ENCODE results near the gene BEND6.
"Not testable (repeated sequence)": the region's sequence is repeated elsewhere in the genome, so short reads cannot be mapped to it uniquely, and the experiment has no call there.

Gene BEND6

GRCh38 chr6:56984361-56984760 is 29.5 kb downstream of the BEND6 start:
- DNase-seq (ENCODE audit: low read depth in 3 of 3): no peak

DNA sequence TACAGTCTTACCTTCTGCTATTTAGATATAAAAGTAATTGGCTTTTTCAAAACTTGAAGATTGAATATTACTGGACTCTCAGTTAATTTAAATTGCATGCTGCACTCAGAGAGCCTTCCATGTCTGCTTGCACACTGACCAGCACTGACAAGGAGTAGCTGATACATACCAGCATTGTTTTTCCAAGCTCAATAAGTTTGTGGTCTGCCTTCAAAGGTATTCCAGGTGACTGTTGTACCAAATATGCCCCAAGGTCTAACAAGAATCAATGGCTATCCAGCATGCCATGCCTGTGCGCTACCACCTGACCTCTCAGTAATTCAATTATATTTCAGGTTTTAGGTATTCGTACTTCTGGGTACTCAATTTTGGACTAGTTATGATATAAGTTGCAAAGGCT is 30.0 kb downstream of the BEND6 start:
- no peak for DNase-seq (ENCODE audit: low read depth in 3 of 3)

DNA sequence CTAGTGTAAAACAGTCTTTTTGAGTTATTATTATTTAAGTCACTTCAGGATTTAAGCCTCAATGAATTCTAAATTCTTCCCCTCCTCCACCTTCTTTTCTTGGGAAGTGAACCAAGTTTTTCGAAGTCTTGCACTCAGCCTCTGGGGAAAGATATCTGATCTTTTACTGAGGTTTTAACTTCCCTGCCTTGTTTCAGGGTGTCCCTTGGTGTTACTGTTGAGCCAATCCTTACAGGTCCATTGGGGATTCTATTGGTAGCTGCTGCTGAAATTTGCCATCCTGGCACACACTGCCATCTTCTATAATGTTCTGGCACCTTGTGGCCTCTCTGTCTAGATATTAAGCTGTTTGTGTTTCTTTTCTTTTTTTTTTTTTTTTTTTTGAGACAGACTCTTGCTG is 31.7 kb downstream of the BEND6 start:
- no peak for DNase-seq (ENCODE audit: low read depth in 3 of 3)

- DNase-seq (ENCODE audit: low read depth in 3 of 3): no peak
These were observed 33.2 kb downstream of the BEND6 start for GRCh38 chr6:56988145-56988544.

DNA sequence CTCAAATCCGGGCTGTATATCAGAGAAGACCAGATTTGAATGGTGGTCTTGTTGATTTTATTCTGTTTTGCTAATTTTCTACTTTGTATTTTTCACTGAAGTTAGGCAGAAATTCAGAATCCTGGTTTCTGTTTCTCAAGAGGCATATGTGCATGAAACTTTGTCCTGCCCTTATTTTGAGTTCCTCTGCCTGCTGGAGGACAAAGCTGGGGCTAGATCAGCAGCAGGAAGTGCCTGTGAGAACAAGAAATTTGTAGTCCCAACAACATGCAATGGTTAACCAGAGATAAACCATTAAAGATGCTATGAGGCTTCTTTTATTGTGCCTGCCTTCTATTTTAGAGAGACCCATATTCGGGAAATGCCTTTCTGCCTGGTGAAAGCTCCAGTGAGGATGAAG is 37.1 kb downstream of the BEND6 start:
- DNase-seq (ENCODE audit: low read depth in 3 of 3): no peak

GRCh38 chr6:56992703-56993102 is 37.8 kb downstream of the BEND6 start:
- DNase-seq (ENCODE audit: low read depth in 3 of 3): no peak

GRCh38 chr6:56995347-56995902 is 40.5 kb downstream of the BEND6 start:
- no peak for DNase-seq (ENCODE audit: low read depth in 3 of 3)

GRCh38 chr6:56996401-56996800 is 41.5 kb downstream of the BEND6 start:
- no peak for DNase-seq (ENCODE audit: low read depth in 3 of 3)

GRCh38 chr6:56999049-56999448 is 44.1 kb downstream of the BEND6 start:
- no peak for DNase-seq (ENCODE audit: low read depth in 3 of 3)

DNA sequence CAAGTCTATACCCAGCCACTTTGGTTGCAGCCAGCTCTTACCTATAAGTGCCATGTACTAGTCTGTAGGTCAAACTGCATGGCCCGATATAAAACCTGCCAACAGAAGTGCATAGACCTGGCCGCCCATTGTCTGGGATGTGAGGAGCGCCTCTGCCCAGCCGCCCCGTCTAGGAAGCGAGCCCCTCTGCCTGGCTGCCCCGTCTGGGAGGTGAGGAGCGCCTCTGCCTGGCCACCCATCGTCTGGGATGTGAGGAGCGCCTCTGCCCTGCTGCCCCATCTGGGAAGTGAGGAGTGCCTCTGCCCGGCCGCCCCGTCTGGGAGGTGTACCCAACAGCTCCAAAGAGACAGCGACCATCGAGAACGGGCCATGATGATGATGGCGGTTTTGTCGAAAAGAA is 44.8 kb downstream of the BEND6 start:
- DNase-seq (ENCODE audit: low read depth in 3 of 3): not testable (repeated sequence)

DNA sequence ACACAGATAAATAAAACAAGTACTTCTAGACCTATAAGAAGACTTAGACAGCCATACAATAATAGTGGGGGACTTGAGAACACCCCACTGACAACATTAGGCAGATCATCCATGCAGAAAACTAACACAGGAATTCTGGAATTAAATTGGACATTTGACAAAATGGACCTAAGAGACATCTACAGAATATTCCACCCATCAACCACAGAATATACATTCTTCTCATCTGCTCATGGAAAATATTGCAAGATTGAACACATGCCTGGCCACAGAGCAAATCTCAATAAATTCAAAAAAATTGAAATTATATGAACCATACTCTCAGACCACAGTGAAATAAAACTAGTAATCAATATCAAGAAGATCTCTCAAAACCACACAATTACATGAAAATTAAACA is 47.3 kb downstream of the BEND6 start:
- no peak for DNase-seq (ENCODE audit: low read depth in 3 of 3)

DNA sequence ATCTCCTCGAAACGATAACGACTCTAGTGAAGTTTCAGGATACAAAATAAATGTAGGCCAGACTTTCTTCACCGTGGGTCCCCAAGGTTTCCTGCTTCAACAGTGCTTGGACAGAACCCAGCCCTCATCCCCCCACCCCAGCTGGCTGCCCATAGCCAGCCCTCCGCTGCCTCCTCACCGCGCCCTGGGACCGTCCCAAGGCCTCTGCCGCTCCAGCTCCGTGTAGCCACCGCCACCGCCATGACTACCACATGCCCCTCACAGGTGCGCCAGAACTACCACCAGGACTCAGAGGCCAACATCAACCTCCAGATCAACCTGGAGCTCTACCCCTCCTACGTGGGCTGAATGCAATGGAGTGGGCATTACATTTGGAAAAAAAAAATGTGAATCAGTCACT is 49.4 kb downstream of the BEND6 start:
- no peak for DNase-seq (ENCODE audit: low read depth in 3 of 3)

DNA sequence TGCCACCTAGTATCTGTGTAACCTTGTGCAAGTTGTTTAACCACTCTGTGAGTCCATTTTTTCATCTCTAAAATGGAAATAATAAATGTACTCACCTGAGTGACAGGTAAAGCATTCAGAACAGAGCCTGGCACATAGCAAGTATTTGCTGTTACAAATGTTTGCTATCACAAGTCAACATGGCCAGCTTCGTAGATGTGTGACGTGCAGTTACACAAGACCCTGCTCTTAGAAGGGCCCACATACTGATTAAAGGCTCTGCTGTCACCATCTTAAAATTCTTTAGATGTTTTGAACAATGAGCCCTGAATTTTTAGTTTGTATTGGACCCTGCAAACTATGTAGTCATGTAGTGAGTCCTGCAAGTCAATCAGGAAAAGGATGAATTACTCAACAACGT is 51.2 kb downstream of the BEND6 start:
- no peak for DNase-seq (ENCODE audit: low read depth in 3 of 3)

- DNase-seq (ENCODE audit: low read depth in 3 of 3): not testable (repeated sequence)
These were observed 53.2 kb downstream of the BEND6 start for GRCh38 chr6:57008069-57008468.

DNA sequence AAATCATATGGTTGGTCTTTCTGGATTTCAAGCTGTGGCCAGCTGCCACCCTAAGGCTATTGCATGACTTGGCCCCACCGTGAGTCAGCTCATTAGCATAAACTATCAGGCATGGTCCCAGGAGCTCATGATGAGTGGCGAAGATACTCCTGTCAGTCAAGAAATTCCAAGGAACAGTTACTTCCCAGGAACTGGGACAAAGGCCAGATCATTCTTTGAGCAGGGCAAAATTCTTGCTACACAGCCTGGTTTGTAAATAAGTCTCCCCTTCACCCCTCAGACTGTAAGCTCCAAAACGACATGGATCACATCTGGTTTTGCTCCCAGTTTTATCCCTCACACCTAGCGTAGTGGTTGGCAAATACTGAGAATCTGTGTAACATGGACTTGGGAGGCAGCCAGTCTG is 58.6 kb downstream of the BEND6 start:
- no peak for DNase-seq (ENCODE audit: low read depth in 3 of 3)

DNA sequence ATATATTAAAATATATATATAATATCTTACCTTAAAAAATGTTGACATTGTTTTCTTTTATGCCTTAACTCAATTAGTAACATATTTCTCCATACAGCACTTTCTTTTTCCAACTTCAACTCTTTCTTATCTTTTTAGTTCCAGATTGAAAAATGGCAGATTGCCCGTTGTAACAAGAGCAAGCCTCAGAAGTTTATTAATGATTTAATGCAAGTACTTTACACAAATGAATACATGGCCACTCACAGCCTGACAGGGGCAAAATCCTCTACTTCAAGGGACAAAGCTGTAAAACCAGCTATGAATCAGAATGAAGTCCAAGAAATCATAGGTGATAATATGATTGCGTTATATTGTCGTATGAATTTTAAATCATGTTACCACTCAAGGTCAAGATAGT is 62.2 kb downstream of the BEND6 start:
- DNase-seq (ENCODE audit: low read depth in 3 of 3): no peak

- DNase-seq (ENCODE audit: low read depth in 3 of 3): no peak
These were observed 62.9 kb downstream of the BEND6 start for GRCh38 chr6:57017841-57018240.

- DNase-seq (ENCODE audit: low read depth in 3 of 3): no peak
These were observed 64.5 kb downstream of the BEND6 start for GRCh38 chr6:57019434-57019833.

GRCh38 chr6:57021086-57021720 is 66.3 kb downstream of the BEND6 start:
- DNase-seq (ENCODE audit: low read depth in 3 of 3): no peak

DNA sequence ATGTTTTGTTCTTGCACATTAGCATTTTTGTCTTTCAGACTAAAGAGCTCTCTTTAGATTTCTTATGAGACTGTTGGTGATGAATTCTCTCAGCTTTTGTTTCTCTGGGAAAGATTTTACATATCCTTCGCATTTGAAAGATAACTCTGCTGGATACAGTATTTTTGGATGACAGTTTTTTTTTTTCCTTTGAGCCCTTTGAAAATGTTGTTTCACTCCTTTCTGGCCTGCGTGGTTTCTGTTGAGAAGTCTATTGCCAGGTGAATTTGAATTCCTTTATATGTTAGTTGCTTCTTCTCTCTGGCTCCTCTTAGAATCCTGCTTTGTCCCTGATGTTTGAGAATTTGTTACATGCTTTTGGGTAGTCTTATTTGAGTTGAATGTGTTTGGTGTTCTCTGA is 69.4 kb downstream of the BEND6 start:
- no peak for DNase-seq (ENCODE audit: low read depth in 3 of 3)

DNA sequence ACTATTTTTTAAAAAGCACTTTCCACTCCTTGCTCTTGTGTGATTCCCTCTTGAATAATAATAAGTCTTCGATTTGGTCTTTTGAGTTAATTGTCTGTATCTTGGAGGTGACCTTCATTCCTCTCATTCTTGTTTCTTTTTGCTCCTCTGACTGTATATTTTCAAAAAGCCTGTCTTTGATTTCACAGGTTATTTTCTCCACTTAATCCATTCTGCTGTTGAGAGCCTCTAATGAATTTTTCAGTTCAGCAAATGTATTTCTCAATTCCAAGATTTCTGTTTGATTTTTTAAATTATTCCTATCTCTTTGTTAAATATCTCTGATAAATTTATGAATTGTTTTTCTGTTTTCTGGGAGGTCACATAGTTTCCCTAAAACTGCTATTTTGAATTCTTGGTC is 69.9 kb downstream of the BEND6 start:
- no peak for DNase-seq (ENCODE audit: low read depth in 3 of 3)

- no peak for DNase-seq (ENCODE audit: low read depth in 3 of 3)
These were observed 71.1 kb downstream of the BEND6 start for GRCh38 chr6:57026001-57026400.

- DNase-seq (ENCODE audit: low read depth in 3 of 3): no peak
These were observed 72.4 kb downstream of the BEND6 start for GRCh38 chr6:57027301-57027700.

DNA sequence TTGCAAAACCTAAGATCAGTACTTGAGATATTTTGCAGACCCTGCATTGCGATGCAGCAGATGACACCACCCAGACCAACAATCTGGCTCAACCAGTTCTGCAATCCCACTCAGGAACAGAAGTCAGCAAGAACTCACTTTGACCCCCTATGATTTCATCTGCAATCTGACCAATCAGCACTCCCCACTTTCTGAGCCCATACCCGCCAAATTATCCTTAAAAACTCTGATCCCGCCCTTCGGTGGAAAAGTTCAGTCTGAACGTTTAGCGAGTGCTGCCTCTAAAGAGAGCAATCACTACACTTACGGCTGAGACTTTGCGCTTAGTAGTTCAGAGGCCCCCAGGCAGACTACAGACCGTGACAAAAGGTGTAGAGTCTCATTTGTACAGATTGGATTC is 74.3 kb downstream of the BEND6 start:
- no peak for DNase-seq (ENCODE audit: low read depth in 3 of 3)
